ENCODE results near the gene PCDHA6.

PCDHA6 gene

DNA sequence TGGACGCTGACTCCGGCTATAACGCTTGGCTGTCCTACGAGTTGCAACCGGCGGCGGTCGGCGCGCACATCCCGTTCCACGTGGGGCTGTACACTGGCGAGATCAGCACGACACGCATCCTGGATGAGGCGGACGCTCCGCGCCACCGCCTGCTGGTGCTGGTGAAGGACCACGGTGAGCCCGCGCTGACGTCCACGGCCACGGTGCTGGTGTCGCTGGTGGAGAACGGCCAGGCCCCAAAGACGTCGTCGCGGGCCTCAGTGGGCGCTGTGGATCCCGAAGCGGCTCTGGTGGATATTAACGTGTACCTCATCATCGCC is 49.5 kb downstream of the PCDHA6 start:
- Histone ChIP-seq H3K27me3 (peaks cover 53% of the 10 kb centered on the region), H3K27ac (no peak overlapping the region), H3K9me3 (peaks cover 32% of the 10 kb centered on the region), H3K4me3 (ENCODE audit: low read depth in 1 of 2, low read length in 1 of 2) (no peak overlapping the region), H3K4me1 (ENCODE audit: control insufficient read depth in 1 of 2, insufficient read depth in 1 of 2, low read depth in 1 of 2, low read length in 1 of 2) (no peaks in the 10 kb centered on the region), H3K36me3 (no peaks in the 10 kb centered on the region)
- TF ChIP-seq, protein P1, sequence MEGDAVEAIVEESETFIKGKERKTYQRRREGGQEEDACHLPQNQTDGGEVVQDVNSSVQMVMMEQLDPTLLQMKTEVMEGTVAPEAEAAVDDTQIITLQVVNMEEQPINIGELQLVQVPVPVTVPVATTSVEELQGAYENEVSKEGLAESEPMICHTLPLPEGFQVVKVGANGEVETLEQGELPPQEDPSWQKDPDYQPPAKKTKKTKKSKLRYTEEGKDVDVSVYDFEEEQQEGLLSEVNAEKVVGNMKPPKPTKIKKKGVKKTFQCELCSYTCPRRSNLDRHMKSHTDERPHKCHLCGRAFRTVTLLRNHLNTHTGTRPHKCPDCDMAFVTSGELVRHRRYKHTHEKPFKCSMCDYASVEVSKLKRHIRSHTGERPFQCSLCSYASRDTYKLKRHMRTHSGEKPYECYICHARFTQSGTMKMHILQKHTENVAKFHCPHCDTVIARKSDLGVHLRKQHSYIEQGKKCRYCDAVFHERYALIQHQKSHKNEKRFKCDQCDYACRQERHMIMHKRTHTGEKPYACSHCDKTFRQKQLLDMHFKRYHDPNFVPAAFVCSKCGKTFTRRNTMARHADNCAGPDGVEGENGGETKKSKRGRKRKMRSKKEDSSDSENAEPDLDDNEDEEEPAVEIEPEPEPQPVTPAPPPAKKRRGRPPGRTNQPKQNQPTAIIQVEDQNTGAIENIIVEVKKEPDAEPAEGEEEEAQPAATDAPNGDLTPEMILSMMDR (IDR thresholded peaks at IDR 0.05) = no peak
